ENCODE results near the gene EMP2.

The EMP2 gene

DNA sequence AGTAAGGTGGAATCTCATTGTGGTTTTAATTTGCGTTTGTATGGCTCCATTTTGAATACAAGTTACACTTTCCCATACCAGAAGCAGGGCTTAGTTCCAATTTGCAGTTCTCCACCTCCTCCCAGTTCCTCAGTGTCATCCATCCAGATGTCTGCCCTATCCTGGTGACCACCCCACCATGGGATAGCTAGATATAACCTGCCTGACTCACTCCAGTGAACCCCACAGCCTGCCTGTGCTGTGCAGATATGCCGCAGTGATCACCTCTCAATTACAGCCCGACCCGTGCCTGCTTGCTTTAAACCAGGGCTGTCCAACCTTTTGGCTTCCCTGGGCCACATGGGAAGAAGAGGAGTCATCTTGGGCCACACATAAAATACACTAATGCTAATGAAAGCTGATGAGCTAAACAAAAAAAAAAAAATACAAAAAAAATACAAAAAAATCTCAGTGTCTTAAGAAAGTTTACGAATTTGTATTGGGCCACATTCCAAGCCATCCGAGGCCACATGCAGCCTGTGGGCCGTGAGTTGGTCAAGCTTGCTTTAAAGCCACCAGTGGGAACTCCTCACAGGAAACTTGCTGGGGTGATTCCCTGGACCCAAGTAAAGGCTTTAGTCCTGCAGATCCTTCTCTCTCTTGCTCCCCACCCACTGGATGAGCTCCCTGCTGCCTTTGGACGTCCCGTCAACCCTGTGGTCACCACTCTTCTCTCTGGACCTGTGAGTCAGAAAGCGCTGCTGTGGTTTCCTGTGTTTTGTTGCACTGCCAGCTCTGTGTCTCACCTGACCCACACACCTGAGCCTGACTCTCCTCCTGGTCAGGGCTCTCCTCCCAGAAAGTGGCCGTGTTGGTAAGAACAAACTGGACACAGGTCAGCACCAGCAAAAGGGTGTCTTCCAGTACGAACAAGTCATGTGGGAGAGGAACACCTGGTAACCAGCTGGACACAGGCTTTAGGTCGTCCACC is 83.0 kb downstream of the EMP2 start:
- in situ Hi-C loops (cut with HindIII; ENCODE audit: low sequenced_read_pairs), result no loop called here

GRCh38 chr16:10495031-10495345 is 85.4 kb downstream of the EMP2 start:
- in situ Hi-C loops (cut with HindIII; ENCODE audit: low sequenced_read_pairs), result no loop called here

- in situ Hi-C loops (cut with HindIII; ENCODE audit: low sequenced_read_pairs), result no loop called here
Measured at GRCh38 chr16:10494343-10495030, 85.9 kb downstream of the EMP2 start.

GRCh38 chr16:10493276-10493675 is 87.1 kb downstream of the EMP2 start:
- in situ Hi-C loops (cut with HindIII; ENCODE audit: low sequenced_read_pairs), result no loop called here

DNA sequence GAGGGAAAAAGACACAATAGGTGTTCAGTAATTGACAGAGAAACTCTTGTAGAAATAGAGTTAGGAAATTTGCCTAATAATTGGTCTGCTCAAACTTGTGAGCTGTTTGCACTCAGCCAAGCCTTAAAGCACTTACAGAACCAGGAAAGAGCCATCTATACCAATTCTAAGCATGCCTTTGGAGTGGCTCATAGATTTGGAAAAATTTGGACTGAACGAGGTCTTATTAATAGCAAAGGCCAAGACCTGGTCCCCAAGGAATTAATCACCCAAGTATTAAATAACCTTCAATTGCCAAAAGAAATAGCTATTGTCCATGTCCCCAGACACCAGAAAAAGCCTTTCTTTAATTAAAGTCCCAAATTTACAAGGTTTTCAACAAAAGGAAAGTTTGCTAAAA is 90.3 kb downstream of the EMP2 start:
- in situ Hi-C loops (cut with HindIII; ENCODE audit: low sequenced_read_pairs), result no loop called here

DNA sequence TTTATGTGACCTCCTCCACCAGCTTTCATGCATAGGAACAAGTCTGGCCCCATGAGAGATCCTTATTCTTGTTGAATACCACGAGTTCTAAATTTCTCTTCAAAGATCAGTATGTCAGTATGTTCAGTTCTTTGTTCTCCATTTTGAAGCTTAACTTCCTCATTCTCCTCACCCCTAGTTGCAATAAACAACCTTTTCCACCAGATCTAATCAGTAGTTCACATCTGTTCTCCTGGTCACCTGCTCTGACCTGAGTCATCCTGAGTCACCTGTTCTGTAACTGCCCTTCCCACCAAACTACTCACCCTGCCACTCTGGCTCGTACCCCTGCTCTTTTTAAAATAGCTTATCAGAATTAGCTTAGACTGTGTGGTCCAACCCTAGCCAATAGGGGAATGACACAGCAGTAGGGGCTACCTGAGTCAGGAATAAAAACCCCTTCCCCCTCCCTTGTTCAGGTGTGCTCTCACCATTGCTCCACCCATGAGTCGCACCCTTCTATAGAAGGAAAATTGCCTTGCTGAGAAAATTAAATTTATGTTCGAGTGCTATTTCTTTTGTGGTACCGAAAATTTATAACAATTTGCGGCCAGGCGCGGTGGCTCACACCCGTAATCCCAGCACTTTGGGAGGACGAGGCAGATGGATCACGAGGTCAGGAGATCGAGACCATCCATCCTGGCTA is 94.6 kb downstream of the EMP2 start:
- in situ Hi-C loops (cut with HindIII; ENCODE audit: low sequenced_read_pairs), result no loop called here

DNA sequence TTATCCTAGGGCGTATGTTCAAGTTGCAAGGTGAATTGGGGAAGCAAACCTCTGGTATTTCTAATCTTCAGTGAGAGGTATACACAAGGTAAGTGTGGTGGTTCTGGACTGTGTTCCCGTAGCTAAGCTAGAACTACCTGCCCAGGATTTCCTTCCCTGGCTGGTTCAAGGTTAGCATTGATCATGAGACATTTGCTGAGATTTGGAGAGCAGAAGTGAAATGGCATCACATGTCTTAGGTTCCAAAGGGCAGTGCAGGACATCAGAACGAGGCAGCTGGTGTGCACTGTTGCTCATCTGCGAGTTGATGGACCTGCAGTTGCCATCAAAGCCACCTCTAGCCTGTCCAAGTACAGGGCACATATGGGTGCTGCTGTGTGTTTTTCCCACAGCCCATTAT is 95.2 kb downstream of the EMP2 start:
- in situ Hi-C loops (cut with HindIII; ENCODE audit: low sequenced_read_pairs), result no loop called here

- in situ Hi-C loops (cut with HindIII; ENCODE audit: low sequenced_read_pairs), result no loop called here
Measured at GRCh38 chr16:10480151-10480550, 100.2 kb downstream of the EMP2 start.
